Renal pelvis (tissue), 4 donors: ENCODE measurements around the gene IQSEC3. TPM values are rescaled to one million over a fixed set of nuclear protein-coding genes. Genes with fewer than 3 reads are reported as not detected.
"Not testable (repeated sequence)": the region's sequence is repeated elsewhere in the genome, so short reads cannot be mapped to it uniquely, and the experiment has no call there.

ENCODE experiments used
- DNase-seq: peaks from one replicate; pipeline ENCODE4 v3.0.0-alpha.2; 2013
- polyA plus RNA-seq, 3 donors: library from polyadenylated mRNA; unstranded; fragments of 120-200 nt; gene quantifications; one replicate each; pipeline ENCODE4 v1.2.1, GENCODE V29; 2013; ENCODE audit not compliant: insufficient read length in 3 of 3

The IQSEC3 gene
- polyA plus RNA-seq, 3 donors: 7.5 to 12.8 (median 11.0) TPM

GRCh38 chr12:177980-178828 lies 111.6 kb downstream of the IQSEC3 start:
- no peak for DNase-seq

- DNase-seq: no peak
These were observed 112.2 kb downstream of the IQSEC3 start for GRCh38 chr12:178829-179109.

GRCh38 chr12:179131-179884 lies 112.7 kb downstream of the IQSEC3 start:
- no peak for DNase-seq

- DNase-seq: no peak
These were observed 113.3 kb downstream of the IQSEC3 start for GRCh38 chr12:179885-180284.

- DNase-seq: no peak
These were observed 113.9 kb downstream of the IQSEC3 start for GRCh38 chr12:180445-180844.

GRCh38 chr12:181921-182320 lies 115.4 kb downstream of the IQSEC3 start:
- DNase-seq: no peak

GRCh38 chr12:182381-182892 lies 115.9 kb downstream of the IQSEC3 start:
- DNase-seq: no peak

GRCh38 chr12:184811-185575 lies 118.4 kb downstream of the IQSEC3 start:
- DNase-seq: no peak

GRCh38 chr12:185576-185955 lies 119.0 kb downstream of the IQSEC3 start:
- DNase-seq: no peak

GRCh38 chr12:186006-186625 lies 119.5 kb downstream of the IQSEC3 start:
- DNase-seq: no peak

GRCh38 chr12:187986-188909 lies 121.7 kb downstream of the IQSEC3 start:
- not testable (repeated sequence) for DNase-seq

GRCh38 chr12:188910-189621 lies 122.5 kb downstream of the IQSEC3 start:
- DNase-seq: no peak

GRCh38 chr12:189622-189962 lies 123.0 kb downstream of the IQSEC3 start:
- no peak for DNase-seq

GRCh38 chr12:190881-191280 lies 124.3 kb downstream of the IQSEC3 start:
- no peak for DNase-seq

- no peak for DNase-seq
These were observed 125.0 kb downstream of the IQSEC3 start for GRCh38 chr12:191541-191940.

GRCh38 chr12:193261-193660 lies 126.7 kb downstream of the IQSEC3 start:
- DNase-seq: no peak

GRCh38 chr12:194276-194675 lies 127.7 kb downstream of the IQSEC3 start:
- no peak for DNase-seq

GRCh38 chr12:195156-195555 lies 128.6 kb downstream of the IQSEC3 start:
- DNase-seq: no peak

GRCh38 chr12:195951-196350 lies 129.4 kb downstream of the IQSEC3 start:
- DNase-seq: no peak

GRCh38 chr12:196436-196835 lies 129.9 kb downstream of the IQSEC3 start:
- no peak for DNase-seq
